K562 (cell line): ENCODE results near the gene XPNPEP3. TPM values are rescaled to one million over a fixed set of nuclear protein-coding genes. Genes with fewer than 3 reads are reported as not detected.
A peak's percentile ranks its signal among the peaks of the same experiment; 100 is the strongest.

ENCODE experiments used
- AFF4 ChIP-seq: sonication (generic); formaldehyde crosslinking; IDR thresholded peaks from 2 replicates; pipeline ENCODE4 v1.8.0; 2023; ENCODE audit warnings: mild to moderate bottlenecking, missing genetic modification reagents
- BACH1 ChIP-seq: fragments of 200-800 bp; sonication (Bioruptor generic); IDR thresholded peaks from 2 replicates; pipeline ENCODE4 v1.6.1; 2016; ENCODE audit warnings: missing genetic modification characterization, missing compliant biosample characterization
- CBX3 ChIP-seq, 2 experiments: IDR thresholded peaks; 1 replicate in 1 of 2; 2 replicates in 1 of 2; pipeline ENCODE4 v1.6.1; 2012; ENCODE audit warnings: inconsistent platforms in 2 of 2, low read length in 2 of 2, borderline replicate concordance in 1 of 2, control low read depth in 1 of 2
- MEF2D ChIP-seq: conservative IDR thresholded peaks from 2 replicates; pipeline ENCODE4 v1.6.1; 2016; ENCODE audit warnings: low read depth, missing genetic modification characterization, missing compliant biosample characterization
- RBM14 ChIP-seq: fragments of 200-400 bp; formaldehyde crosslinking; IDR thresholded peaks from 2 replicates; pipeline ENCODE4 v1.6.1; 2018; ENCODE audit warnings: low read depth, mild to moderate bottlenecking, low read length, moderate library complexity, borderline replicate concordance; ENCODE audit not compliant: insufficient read depth
- REST ChIP-seq, 2 experiments: fragments of 450-650 bp; formaldehyde crosslinking in 1 of 2; IDR thresholded peaks; 2 replicates each; pipeline versions ENCODE4 v1.4.0 to v1.6.1; 2014 to 2020; ENCODE audit warnings: mild to moderate bottlenecking in 2 of 2, borderline replicate concordance in 1 of 2, low read depth in 1 of 2
- STAT5B ChIP-seq: fragments of 250-450 bp; sonication (Bioruptor Pico); IDR thresholded peaks from 2 replicates; pipeline ENCODE4 v1.8.0; 2021; ENCODE audit warnings: mild to moderate bottlenecking, inconsistent platforms
- ZBTB43 ChIP-seq: sonication (generic); formaldehyde crosslinking; IDR thresholded peaks from 2 replicates; pipeline ENCODE4 v1.8.0; 2023; ENCODE audit warnings: mild to moderate bottlenecking, missing genetic modification reagents
- ZNF253 ChIP-seq: fragments of 250-450 bp; sonication (Bioruptor Pico); conservative IDR thresholded peaks from 2 replicates; pipeline ENCODE4 v1.6.1; 2021; ENCODE audit warnings: mild to moderate bottlenecking
- polyA plus RNA-seq, 8 experiments: library from polyadenylated mRNA; depleted of rRNA in 4 of 8; stranded (reverse) in 5 of 8; unstranded in 3 of 8; fragments of >200 nt; fragmentation: Nextera tagmentation in 2 of 8; fragmentation: Illumina TruSeq in 1 of 8; extraction: Ambion mirVana in 2 of 8; extraction: Trizol in 1 of 8; gene quantifications; 2 replicates each; pipeline versions ENCODE4 v1.2.1 to v1.2.3, GENCODE V29; 2011 to 2014; ENCODE audit warnings: inconsistent platforms in 1 of 8, missing spikeins in 1 of 8
- total RNA-seq, 7 experiments: library from RNA; depleted of rRNA in 6 of 7; stranded (reverse); fragments of >200 nt in 6 of 7; fragmentation: Illumina TruSeq in 2 of 7; extraction: Trizol in 2 of 7; gene quantifications; 2 replicates each; pipeline versions ENCODE4 v1.2.1 to v1.2.3, GENCODE V29; 2011 to 2021; ENCODE audit warnings: low replicate concordance in 1 of 7
- TF ChIP-seq, protein P1 (sequence below): fragments of 250-450 bp; sonication (Bioruptor Pico); IDR thresholded peaks from 2 replicates; pipeline ENCODE4 v1.5.0; 2021
- TF ChIP-seq, protein P2 (sequence below): sonication (generic); formaldehyde crosslinking; IDR thresholded peaks from 2 replicates; pipeline ENCODE4 v1.8.0; 2022; ENCODE audit warnings: mild to moderate bottlenecking, missing genetic modification reagents

XPNPEP3 gene
- total and polyA plus RNA-seq, 9 of the 15 experiments (the other 6 are each of a cell fraction or from before 2014, with no cell fraction given): 9.1 to 22.6 (median 15.6) TPM

DNA sequence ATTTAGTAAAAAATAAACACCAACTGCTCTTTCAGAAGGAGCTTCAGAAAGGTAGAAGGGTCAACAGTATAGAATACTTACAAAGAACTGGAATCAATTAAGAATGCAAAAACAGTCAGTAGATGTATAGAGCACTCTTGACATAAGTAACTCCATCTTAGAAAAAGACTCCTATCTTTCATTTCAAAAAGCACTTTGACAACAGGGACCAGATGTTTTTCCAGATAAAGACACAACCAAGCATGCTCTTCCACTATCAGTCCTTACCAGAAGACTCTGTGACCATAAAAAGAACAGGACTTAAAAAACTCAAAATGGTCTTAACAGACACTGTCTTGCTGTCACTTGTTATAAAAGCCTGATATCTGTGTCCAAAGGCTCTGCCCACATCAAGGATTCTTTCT is 43.0 kb upstream of the XPNPEP3 start (continued):
- no peak for TF ChIP-seq ZBTB43 (CRISPR knock-in tag)
- TF ChIP-seq, protein P1, sequence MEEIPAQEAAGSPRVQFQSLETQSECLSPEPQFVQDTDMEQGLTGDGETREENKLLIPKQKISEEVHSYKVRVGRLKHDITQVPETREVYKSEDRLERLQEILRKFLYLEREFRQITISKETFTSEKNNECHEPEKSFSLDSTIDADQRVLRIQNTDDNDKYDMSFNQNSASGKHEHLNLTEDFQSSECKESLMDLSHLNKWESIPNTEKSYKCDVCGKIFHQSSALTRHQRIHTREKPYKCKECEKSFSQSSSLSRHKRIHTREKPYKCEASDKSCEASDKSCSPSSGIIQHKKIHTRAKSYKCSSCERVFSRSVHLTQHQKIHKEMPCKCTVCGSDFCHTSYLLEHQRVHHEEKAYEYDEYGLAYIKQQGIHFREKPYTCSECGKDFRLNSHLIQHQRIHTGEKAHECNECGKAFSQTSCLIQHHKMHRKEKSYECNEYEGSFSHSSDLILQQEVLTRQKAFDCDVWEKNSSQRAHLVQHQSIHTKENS: peak; percentile 92
- TF ChIP-seq, protein P2, sequence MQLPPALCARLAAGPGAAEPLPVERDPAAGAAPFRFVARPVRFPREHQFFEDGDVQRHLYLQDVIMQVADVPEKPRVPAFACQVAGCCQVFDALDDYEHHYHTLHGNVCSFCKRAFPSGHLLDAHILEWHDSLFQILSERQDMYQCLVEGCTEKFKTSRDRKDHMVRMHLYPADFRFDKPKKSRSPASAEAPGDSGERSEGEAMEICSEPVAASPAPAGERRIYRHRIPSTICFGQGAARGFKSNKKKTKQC (CRISPR knock-in tag): no peak
- no peak for TF ChIP-seq RBM14
- TF ChIP-seq MEF2D: peak; percentile 100
- no peak for TF ChIP-seq AFF4 (CRISPR knock-in tag)
- TF ChIP-seq BACH1 (tag): peak; percentile 98
- TF ChIP-seq REST (IDR thresholded peaks at IDR 0.05; ENCODE audit: borderline replicate concordance): no peak
- peak; percentile 82 for TF ChIP-seq REST (CRISPR knock-in tag; IDR thresholded peaks at IDR 0.05; ENCODE audit: low read depth)
- peak; percentile 98 for TF ChIP-seq STAT5B (CRISPR knock-in tag)
- TF ChIP-seq CBX3 (IDR thresholded peaks at IDR 0.05; ENCODE audit: borderline replicate concordance in 1 of 2, low read length in 2 of 2): peak in 1 of 2 experiments; percentile 22; a peak in 1 of 3 replicates
- TF ChIP-seq ZNF253 (CRISPR knock-in tag): peak; percentile 89
